ENCODE results near the gene MRM1.

DNA sequence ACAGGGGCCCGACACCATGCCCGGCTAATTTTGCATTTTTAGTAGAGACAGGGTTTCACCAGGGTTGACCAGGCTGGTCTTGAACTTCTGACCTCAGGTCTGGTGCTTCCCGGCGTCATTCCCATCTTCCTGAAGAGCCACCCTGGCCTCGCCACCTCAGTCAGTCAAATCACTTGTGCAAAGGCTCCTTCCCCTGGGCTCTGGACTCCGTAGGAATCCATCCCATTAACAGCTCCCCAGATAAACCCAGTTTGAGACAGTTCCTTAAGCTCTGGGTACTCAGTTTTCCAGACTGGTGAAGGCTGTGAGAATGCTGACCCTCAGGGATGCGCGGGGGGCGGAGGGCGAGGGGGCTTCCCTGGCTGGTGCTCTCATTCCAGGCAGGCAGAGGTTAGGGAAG is 39.5 kb downstream of the MRM1 start:
- TF ChIP-seq CTCF (conservative IDR thresholded peaks at IDR 0.05) = no peak
- TF ChIP-seq ZFX (IDR thresholded peaks at IDR 0.05) = no peak
